Heart left ventricle (tissue), 13 donors: ENCODE measurements around the gene PRSS21.

Experiments used
- POLR2A ChIP-seq, 2 donors: fragments of 450-650 bp; IDR thresholded peaks; one replicate each; pipeline ENCODE4 v1.6.1; 2017; ENCODE audit warnings: antibody characterized with exemption in 2 of 2, mild to moderate bottlenecking in 2 of 2, moderate library complexity in 2 of 2
- TF ChIP-seq, protein P1 (sequence below), 12 donors: fragments of 200-600 bp; sonication (generic) in 4 of 12; IDR thresholded peaks; one replicate each; pipeline versions ENCODE4 v1.5.0 to v1.8.0; 2018 to 2022; ENCODE audit warnings: antibody characterized with exemption in 12 of 12, mild to moderate bottlenecking in 5 of 12
- donor health status: ischemic (EF 13 %, LVEDD 7.1; RV severe dilation, severe dysfunction).
- donor health status: DM: no; HTN: yes; CAD: no.
- donor health status: DM: no; HTN: no; CAD: no.
- donor health status: ischemic (EF 25% LVEDD 6.9; RV normal size, moderate dysfunction).
- donor health status: ischemic (EF 25% LVEDD 5.7; RV mildly dilated, moderate dysfunction).
- donor health status: ischemic (EF 35%, LVEDD 5.7; RV mildly dilated, moderate dysfunction).
- donor health status: nonischemic (EF 11% LVEDD 7.7; RV severe dilation, severe dysfunction).
- donor health status: DM: yes; HTN: yes; CAD: no.
- donor health status: PGD.
- donor health status: ischemic (EF 29% LVEDD 5.4; RV normal size, mild dysfunction).
- donor health status: nonischemic (EF 23%, LVEDD 6.1; RV moderate dilation, normal function).

DNA sequence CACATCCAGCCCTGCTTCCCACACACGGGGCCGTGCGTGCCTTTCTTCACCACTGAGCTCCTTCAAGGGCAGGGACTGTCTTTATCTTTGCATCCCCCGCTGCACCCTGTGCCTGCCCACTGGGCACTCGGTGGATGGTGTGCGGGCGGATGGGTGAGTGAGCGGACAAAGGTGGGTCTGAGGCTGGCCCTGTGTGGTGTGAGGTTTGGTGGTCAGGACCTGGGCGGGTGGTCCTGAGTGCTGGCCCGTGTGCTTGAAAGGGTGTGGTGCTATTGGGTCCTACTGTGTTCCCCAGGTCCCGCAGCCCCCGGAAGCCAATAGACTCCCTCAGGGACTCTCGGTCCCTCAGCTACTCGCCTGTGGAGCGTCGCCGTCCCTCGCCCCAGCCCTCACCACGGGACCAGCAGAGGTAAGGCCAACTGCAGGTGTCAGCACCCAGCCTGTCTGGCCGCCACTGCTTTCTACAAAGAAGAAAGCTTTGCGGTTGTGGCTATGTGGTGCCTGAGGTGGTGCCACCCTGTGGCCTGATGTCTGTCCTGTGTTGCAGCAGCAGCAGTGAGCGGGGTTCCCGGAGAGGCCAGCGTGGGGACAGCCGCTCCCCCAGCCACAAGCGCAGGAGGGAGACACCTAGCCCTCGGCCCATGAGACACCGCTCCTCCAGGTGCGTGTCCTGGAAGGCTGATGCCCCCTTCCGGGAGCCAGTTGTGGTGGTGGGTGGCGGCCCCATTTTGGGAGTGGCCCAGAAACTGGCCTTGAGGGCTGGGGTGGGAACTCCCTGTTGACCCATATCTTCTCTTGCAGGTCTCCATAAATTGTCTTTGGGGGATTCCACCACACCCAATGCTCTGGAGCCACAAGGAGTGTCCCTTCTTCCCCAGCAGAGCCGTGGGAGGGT, 46.7 kb upstream of the PRSS21 start:
- TF ChIP-seq, protein P1, sequence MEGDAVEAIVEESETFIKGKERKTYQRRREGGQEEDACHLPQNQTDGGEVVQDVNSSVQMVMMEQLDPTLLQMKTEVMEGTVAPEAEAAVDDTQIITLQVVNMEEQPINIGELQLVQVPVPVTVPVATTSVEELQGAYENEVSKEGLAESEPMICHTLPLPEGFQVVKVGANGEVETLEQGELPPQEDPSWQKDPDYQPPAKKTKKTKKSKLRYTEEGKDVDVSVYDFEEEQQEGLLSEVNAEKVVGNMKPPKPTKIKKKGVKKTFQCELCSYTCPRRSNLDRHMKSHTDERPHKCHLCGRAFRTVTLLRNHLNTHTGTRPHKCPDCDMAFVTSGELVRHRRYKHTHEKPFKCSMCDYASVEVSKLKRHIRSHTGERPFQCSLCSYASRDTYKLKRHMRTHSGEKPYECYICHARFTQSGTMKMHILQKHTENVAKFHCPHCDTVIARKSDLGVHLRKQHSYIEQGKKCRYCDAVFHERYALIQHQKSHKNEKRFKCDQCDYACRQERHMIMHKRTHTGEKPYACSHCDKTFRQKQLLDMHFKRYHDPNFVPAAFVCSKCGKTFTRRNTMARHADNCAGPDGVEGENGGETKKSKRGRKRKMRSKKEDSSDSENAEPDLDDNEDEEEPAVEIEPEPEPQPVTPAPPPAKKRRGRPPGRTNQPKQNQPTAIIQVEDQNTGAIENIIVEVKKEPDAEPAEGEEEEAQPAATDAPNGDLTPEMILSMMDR (IDR thresholded peaks at IDR 0.05) = no peak
- TF ChIP-seq POLR2A (IDR thresholded peaks at IDR 0.05) = no peak
